OCI-LY1 (cell line): ENCODE results near the gene SSMEM1.

ENCODE experiments used
- EZH2 ChIP-seq: fragments of 200-600 bp; sonication (generic), shearing (Covaris generic); IDR thresholded peaks from 2 replicates; pipeline ENCODE4 v1.8.0; 2017; ENCODE audit warnings: borderline replicate concordance, mixed run types, mild to moderate bottlenecking, antibody characterized with exemption, low read length, moderate library complexity, mixed read lengths
- TF ChIP-seq, protein P1 (sequence below): fragments of 200-600 bp; sonication (generic), shearing (Covaris generic); IDR thresholded peaks from 2 replicates; pipeline ENCODE4 v1.5.1; 2017; ENCODE audit warnings: mild to moderate bottlenecking, antibody characterized with exemption, low read length, moderate library complexity, mixed read lengths

GRCh38 chr7:130189343-130189742 lies 18.3 kb upstream of the SSMEM1 start:
- TF ChIP-seq, protein P1, sequence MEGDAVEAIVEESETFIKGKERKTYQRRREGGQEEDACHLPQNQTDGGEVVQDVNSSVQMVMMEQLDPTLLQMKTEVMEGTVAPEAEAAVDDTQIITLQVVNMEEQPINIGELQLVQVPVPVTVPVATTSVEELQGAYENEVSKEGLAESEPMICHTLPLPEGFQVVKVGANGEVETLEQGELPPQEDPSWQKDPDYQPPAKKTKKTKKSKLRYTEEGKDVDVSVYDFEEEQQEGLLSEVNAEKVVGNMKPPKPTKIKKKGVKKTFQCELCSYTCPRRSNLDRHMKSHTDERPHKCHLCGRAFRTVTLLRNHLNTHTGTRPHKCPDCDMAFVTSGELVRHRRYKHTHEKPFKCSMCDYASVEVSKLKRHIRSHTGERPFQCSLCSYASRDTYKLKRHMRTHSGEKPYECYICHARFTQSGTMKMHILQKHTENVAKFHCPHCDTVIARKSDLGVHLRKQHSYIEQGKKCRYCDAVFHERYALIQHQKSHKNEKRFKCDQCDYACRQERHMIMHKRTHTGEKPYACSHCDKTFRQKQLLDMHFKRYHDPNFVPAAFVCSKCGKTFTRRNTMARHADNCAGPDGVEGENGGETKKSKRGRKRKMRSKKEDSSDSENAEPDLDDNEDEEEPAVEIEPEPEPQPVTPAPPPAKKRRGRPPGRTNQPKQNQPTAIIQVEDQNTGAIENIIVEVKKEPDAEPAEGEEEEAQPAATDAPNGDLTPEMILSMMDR, result no peak
- TF ChIP-seq EZH2, result no peak
